Caco-2 (cell line): Measurements from ENCODE around the gene HNRNPR. TPM values are rescaled to one million over a fixed set of nuclear protein-coding genes. Genes with fewer than 3 reads are reported as not detected.

Source experiments
- BruUV-seq: library from RNA; stranded (reverse); fragments of 400-500 nt; replicated peaks from 2 replicates; lab custom pipeline; 2021; lab: Mats Ljungman, UMichigan
- CTCF ChIA-PET: fragments of 300-600 bp; sonication (Branson Sonifier 250); formaldehyde crosslinking; loops from one replicate; lab custom pipeline; 2022; ENCODE audit warnings: antibody characterized with exemption; lab: Charles Lee
- POLR2A ChIA-PET: fragments of 300-600 bp; sonication (Branson Sonifier 250); formaldehyde crosslinking; loops from one replicate; lab custom pipeline; 2022; ENCODE audit warnings: antibody characterized with exemption; lab: Charles Lee
- DNase-seq, 2 experiments: peaks; one replicate each; pipeline versions ENCODE4 v3.0.0 to v3.0.0-alpha.2; 2020 to 2022
- H3K27me3 ChIP-seq: replicated peaks from 2 replicates; pipeline ENCODE4 v1.6.0; 2011; ENCODE audit warnings: low read length; ENCODE audit not compliant: control insufficient read depth, insufficient read depth
- H3K36me3 ChIP-seq: 2 replicates; pipeline ENCODE4 v1.5.1; 2011; ENCODE audit warnings: low read length; ENCODE audit not compliant: control insufficient read depth, insufficient read depth
- H3K4me1 ChIP-seq: fragments of 250-450 bp; sonication (Bioruptor Pico); 2 replicates; pipeline ENCODE4 v1.5.1; 2020; ENCODE audit warnings: mild to moderate bottlenecking
- H3K4me3 ChIP-seq: 2 replicates; pipeline ENCODE4 v1.5.1; 2011; ENCODE audit warnings: low read depth, mild to moderate bottlenecking, control low read depth, low read length
- H3K9me3 ChIP-seq: fragments of 250-450 bp; sonication (Bioruptor Pico); 2 replicates; pipeline ENCODE4 v1.5.1; 2020; ENCODE audit warnings: mild to moderate bottlenecking, moderate library complexity
- H3K27ac Mint-ChIP-seq: one replicate; pipeline ENCODE4 v1.8.0; 2022; ENCODE audit warnings: mixed read lengths; ENCODE audit not compliant: unreplicated experiment
- H3K27me3 Mint-ChIP-seq: one replicate; pipeline ENCODE4 v1.8.0; 2022; ENCODE audit warnings: mixed read lengths; ENCODE audit not compliant: insufficient read depth, unreplicated experiment
- H3K36me3 Mint-ChIP-seq: one replicate; pipeline ENCODE4 v1.8.0; 2022; ENCODE audit warnings: mild to moderate bottlenecking, mixed read lengths; ENCODE audit not compliant: insufficient read depth, unreplicated experiment
- H3K4me1 Mint-ChIP-seq: one replicate; pipeline ENCODE4 v1.8.0; 2022; ENCODE audit warnings: low read depth, mixed read lengths; ENCODE audit not compliant: unreplicated experiment
- H3K4me3 Mint-ChIP-seq: one replicate; pipeline ENCODE4 v1.8.0; 2022; ENCODE audit warnings: mild to moderate bottlenecking, moderate library complexity, mixed read lengths; ENCODE audit not compliant: unreplicated experiment
- H3K9me3 Mint-ChIP-seq: one replicate; pipeline ENCODE4 v1.8.0; 2022; ENCODE audit warnings: mixed read lengths; ENCODE audit not compliant: unreplicated experiment
- CTCF ChIP-seq, 2 experiments: fragments of 200-600 bp in 1 of 2; IDR thresholded peaks; 1 replicate in 1 of 2; 2 replicates in 1 of 2; pipeline versions ENCODE4 v1.5.1 to v1.8.0; 2011 to 2022; ENCODE audit warnings: antibody characterized with exemption in 1 of 2, control low read depth in 1 of 2, inconsistent platforms in 1 of 2, low read depth in 1 of 2, low read length in 1 of 2, mild to moderate bottlenecking in 1 of 2, moderate library complexity in 1 of 2; ENCODE audit not compliant: insufficient read depth in 1 of 2, severe bottlenecking in 1 of 2, unreplicated experiment in 1 of 2
- intact Hi-C: fragments of 100-400 bp; cut with micrococcal nuclease; formaldehyde crosslinking; loops from one replicate; pipeline ENCODE4 v1.10.0; 2022; ENCODE audit not compliant: unreplicated experiment
- total RNA-seq: library from RNA; stranded (reverse); gene quantifications from 2 replicates; pipeline ENCODE4 v1.2.3, GENCODE V29; 2022

The HNRNPR gene
- total RNA-seq, 1 experiment from 2014 or later: 183 TPM

- no peak overlapping the region for H3K27ac Mint-ChIP-seq
- no peaks in the 10 kb centered on the region for H3K27me3 Mint-ChIP-seq
- intact Hi-C loops: no loop called here
- H3K9me3 ChIP-seq: no peaks in the 10 kb centered on the region
- no peaks in the 10 kb centered on the region for H3K36me3 Mint-ChIP-seq
- no peak for DNase-seq
- H3K36me3 ChIP-seq: no peaks in the 10 kb centered on the region
- no peaks in the 10 kb centered on the region for H3K9me3 Mint-ChIP-seq
- H3K4me1 Mint-ChIP-seq: peaks cover 6% of the 10 kb centered on the region
- no peak for TF ChIP-seq CTCF (IDR thresholded peaks at IDR 0.05; ENCODE audit: insufficient read depth in 1 of 2, low read depth in 1 of 2, low read length in 1 of 2, severe bottlenecking in 1 of 2, unreplicated experiment in 1 of 2)
- no TSS peak for BruUV-seq
- CTCF ChIA-PET: no interaction called here
- POLR2A ChIA-PET: no interaction called here
- no peak overlapping the region for H3K4me3 Mint-ChIP-seq
- no peaks in the 10 kb centered on the region for H3K27me3 ChIP-seq
- no peak overlapping the region for H3K4me3 ChIP-seq
- no peaks in the 10 kb centered on the region for H3K4me1 ChIP-seq
Measured at GRCh38 chr1:23385119-23385621, 41.1 kb upstream of the HNRNPR start.

GRCh38 chr1:23384312-23385058 is 40.4 kb upstream of the HNRNPR start:
- Mint-ChIP-seq H3K27me3 (no peaks in the 10 kb centered on the region), H3K4me1 (peaks cover 6% of the 10 kb centered on the region), H3K27ac (no peak overlapping the region), H3K9me3 (no peaks in the 10 kb centered on the region), H3K36me3 (no peaks in the 10 kb centered on the region), H3K4me3 (no peak overlapping the region)
- no peak for TF ChIP-seq CTCF (IDR thresholded peaks at IDR 0.05; ENCODE audit: insufficient read depth in 1 of 2, low read depth in 1 of 2, low read length in 1 of 2, severe bottlenecking in 1 of 2, unreplicated experiment in 1 of 2)
- DNase-seq: no peak
- no peaks in the 10 kb centered on the region for H3K36me3 ChIP-seq
- no peaks in the 10 kb centered on the region for H3K9me3 ChIP-seq
- ChIA-PET POLR2A (interaction anchor here (0.9 kb wide), 1 partner anchor 40 kb away, joined by 4 read pairs; the partner anchor contains the start of gene HNRNPR), CTCF (interaction anchor here (0.5 kb wide), 1 partner anchor 40 kb away, joined by 4 read pairs; the partner anchor contains the start of gene HNRNPR)
- intact Hi-C loops: no loop called here
- no TSS peak for BruUV-seq
- H3K4me3 ChIP-seq: no peak overlapping the region
- H3K4me1 ChIP-seq: no peaks in the 10 kb centered on the region
- H3K27me3 ChIP-seq: no peaks in the 10 kb centered on the region

GRCh38 chr1:23383577-23384311 is 39.7 kb upstream of the HNRNPR start:
- POLR2A ChIA-PET: interaction anchor here (0.9 kb wide), 1 partner anchor 39 kb away, joined by 4 read pairs; the partner anchor contains the start of gene HNRNPR
- H3K9me3 Mint-ChIP-seq: no peaks in the 10 kb centered on the region
- H3K27me3 Mint-ChIP-seq: no peaks in the 10 kb centered on the region
- BruUV-seq: no TSS peak
- intact Hi-C loops: no loop called here
- no peak overlapping the region for H3K27ac Mint-ChIP-seq
- DNase-seq: no peak
- no peak overlapping the region for H3K4me3 ChIP-seq
- CTCF ChIA-PET: no interaction called here
- H3K4me1 ChIP-seq: no peaks in the 10 kb centered on the region
- no peak for TF ChIP-seq CTCF (IDR thresholded peaks at IDR 0.05; ENCODE audit: insufficient read depth in 1 of 2, low read depth in 1 of 2, low read length in 1 of 2, severe bottlenecking in 1 of 2, unreplicated experiment in 1 of 2)
- no peaks in the 10 kb centered on the region for H3K36me3 ChIP-seq
- no peaks in the 10 kb centered on the region for H3K27me3 ChIP-seq
- H3K36me3 Mint-ChIP-seq: no peaks in the 10 kb centered on the region
- no peak overlapping the region for H3K4me3 Mint-ChIP-seq
- H3K9me3 ChIP-seq: no peaks in the 10 kb centered on the region
- H3K4me1 Mint-ChIP-seq: peaks cover 6% of the 10 kb centered on the region
